ENCODE data around the gene HOXA7.

The HOXA7 gene

DNA sequence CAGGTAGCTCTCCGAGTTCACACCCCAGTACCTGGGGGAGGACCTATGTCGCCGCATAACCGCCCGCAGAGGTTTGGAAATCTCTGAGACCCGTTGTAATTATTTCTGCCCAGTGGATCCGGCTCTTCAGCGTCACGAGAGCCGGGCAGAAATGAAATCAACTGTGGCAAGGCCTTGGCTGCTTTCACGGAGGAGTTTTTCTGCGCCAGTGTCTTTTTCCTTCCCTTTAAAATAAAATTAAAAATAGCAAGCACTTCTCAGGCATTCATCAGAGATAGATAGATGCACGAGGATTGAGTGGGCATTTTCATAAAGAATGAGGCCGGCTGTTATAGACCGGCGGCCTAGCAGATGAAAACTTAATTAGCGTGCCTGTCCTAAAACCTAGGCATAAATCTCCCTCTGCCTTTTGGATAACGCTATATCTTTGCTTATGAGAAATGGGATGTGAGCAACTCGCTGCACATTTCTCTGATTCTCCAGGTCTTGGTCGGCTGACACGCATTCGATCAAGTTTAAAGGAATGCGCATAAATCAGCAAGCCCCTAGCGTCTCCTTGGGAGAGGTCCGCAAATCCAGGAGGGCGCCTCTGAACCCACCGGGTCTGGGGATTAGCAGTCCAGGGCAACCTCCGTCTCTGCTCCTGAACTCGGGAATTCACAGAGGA is 37.0 kb upstream of the HOXA7 start:
- no peak for DNase-seq

DNA sequence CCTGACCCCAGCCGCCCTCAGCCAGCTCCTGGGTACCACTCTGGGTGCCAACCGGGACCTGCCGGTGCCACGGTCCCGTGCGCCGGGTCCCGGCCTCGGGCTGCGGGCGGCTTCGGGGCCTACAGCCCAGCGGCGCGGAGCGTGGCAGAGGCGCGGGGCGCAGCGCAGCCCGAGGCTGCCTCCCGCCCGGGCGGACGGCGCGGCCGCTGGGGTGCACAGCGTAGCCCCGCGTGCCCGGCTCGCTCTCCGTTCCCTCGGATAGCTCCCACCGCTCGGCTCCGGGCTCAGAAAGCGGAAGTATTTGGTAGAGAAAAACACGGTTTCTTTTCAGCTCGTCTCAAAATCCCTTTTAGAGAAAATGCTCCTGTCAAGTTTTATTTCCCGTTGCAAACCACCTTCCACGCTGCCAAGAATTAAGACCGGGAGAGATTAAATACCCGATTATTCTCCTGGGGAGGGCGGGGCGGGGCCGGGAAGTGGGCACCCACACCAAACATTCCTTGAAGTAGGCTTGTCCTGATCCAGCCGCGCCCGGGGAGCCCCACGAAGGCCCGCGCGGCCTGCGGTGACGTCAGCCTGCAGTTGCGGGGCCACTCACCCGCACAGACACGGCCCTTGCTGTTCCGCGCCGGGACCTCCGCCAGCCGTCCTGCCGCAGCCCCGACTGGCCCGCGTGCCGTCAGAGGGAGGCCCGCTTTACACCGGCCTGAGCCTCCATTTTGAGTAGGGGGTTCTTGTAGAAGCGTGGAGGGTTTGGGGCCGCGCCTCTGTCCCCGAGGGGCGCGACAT is 36.3 kb upstream of the HOXA7 start:
- DNase-seq: no peak

DNA sequence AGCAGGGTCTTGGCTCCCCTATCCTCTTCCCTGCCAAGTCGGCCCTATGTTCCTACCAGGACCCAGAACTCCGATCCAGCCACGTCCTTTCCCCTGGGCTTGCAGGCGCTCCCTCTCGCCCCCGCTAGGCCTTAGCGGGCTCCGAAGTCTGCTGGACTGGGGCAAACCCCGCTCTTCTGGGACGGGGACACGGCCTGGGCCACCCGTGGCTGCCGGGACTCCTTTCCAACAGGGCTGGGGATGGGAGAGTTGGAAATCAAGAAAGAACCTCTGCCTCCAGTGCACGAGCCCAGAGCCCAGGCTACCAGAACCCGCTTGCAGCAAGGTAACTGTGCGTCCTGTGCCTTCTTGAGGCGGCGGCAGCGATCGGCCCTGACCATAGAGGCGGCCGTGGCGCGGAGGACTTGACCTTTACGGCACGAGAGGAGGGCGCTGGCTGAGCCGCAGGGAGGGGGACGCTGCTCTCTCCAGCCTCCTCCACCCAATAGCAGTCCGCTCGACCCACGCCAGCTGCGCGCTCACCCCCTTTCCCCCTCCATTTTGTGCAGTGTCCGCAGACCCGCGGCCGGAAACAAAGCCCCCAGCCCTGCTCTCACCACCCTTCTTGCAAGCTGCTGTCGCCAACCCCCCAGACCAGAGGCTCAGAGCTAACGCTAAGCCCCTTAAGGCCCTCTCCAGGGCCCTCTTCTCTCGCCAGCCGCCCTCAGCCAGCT is 35.5 kb upstream of the HOXA7 start:
- DNase-seq: no peak

DNA sequence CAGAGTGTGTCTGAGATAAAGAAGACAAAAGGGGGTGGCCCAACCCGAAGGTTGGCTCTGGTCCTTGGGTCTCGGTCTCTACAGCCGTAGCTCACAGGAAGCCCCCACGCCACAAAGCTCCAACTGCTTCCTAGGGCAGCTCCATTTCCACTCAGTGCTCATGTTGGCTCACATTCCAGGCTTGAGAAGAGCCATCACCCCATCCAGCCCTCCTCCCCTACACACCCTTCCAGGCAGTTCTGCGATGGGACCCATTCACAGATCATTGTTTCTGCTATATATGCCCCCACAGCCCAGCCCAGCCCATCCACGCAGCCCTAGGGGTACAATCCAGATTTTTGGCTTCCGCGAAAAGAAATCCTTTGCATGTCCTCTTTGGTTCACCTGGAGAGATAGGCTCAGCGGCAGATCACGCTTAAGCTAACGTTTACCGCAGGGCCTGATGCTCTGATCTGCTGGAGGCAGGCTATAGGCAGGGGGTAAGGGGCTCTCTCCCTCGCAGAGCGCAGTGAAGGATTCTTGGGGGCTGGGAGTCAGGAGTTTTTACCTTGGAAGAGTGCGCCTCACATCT is 34.8 kb upstream of the HOXA7 start:
- no peak for DNase-seq

DNA sequence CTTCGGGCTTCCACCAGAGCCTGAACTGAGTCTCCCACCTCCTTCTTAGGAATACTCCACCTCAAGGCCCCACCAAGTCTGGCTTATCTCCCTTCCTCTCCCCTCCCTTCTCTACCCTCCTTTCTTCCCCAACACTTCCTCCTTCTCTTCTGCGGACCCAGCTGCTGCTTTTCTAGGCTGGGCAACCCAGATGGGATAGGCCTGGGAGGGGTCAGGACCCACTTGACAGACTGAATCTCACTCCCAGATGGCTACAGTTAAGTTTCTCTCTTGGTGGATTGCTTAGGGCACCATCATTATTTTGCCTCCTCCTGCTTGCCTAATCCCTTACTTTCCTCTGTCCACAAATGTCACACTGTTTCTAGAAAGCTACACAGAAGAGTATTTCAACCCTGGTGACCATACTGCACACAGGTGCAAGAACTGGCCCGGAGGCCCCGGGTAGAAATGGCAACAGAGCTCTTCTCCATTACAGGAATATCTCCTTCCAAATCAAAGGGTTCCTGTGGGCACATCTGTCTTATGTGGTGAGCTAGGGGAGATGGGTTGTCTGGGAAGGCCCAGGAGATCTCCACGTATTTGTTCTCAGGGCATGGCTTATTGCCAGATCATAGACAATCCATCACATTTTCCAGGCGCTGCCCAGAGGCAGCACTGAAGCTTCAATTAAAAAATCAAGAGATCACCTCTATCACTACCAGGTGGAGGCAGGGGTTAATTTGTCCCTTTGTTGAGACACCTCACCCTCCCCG is 33.7 kb upstream of the HOXA7 start:
- no peak for DNase-seq

DNA sequence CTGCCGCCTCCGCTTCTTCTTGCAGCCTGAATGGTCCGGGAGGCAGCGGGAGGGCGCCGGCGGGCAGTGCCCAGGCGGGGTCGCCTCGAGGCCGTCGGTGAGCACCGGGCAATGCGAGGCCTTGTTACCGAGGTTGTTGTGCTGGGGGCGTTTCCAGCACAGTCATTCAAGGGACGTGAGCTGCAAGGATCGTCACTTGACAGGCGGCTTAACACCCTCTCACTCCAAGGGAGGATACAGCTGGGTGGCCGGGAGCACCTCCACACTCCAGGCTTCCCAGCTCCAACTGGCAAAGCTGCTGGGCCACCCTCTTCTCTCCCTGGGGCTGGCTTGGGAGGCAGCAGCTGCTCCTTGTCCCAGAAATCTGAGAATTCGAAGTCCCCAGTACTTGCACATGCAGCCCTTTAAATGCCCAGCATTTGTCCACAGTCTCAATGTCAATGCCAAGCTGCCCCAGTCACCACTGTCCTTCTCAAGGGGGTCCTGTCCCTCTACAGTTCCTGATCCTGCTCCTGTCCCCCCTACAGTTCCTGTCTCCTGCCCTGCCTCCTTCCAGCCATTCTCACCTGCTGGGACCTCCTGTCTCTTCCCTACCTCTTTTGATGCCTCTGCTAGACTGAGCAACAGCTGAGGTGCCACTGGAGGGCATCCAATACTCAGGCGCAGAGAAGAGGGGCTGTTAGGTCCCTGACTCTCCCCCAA is 33.0 kb upstream of the HOXA7 start:
- DNase-seq: no peak

DNA sequence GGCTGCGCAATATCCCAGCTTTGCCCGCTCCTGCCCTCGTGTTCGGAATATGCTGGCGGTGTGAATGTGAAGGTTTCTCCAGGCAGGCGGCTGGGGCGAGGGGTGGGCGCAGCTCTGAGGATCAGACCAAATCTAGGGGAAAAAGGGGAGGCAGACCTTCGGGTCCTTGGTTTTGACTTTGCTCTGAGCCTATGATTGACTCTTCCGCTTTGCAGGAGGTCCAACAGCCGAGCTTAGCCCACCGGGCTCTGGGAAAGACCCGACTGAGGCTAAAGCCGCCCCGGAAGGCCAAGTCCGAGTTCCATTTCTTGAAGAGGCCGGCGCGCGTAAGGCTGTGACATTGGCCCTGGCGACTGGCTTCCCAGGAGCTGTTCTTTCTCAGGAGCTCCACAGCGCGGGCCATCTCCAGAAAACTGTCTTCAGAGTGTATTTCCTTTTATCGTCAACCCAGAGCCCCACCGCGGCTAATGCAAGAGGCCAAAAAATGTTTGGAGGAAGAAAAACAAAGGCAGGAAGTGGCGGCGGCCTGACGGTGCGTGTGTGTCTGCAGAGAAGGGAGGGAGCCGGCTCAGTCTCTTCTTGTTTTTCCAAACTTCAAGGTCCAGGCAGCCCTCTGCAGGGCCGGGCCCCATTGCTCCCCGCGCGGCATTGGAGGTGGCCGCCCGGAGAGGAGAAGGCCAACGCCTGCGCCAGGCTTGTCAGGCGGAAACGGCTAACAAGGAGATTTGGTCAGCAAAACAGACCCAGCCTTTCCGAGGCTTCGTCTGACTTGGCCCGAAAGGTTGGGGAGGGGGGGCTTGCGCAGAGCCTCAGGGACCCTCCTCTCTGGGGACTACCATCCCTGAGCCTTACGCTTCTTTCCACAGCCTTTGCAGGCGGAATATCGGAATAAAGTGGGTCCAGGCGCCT is 32.2 kb upstream of the HOXA7 start:
- DNase-seq: no peak

DNA sequence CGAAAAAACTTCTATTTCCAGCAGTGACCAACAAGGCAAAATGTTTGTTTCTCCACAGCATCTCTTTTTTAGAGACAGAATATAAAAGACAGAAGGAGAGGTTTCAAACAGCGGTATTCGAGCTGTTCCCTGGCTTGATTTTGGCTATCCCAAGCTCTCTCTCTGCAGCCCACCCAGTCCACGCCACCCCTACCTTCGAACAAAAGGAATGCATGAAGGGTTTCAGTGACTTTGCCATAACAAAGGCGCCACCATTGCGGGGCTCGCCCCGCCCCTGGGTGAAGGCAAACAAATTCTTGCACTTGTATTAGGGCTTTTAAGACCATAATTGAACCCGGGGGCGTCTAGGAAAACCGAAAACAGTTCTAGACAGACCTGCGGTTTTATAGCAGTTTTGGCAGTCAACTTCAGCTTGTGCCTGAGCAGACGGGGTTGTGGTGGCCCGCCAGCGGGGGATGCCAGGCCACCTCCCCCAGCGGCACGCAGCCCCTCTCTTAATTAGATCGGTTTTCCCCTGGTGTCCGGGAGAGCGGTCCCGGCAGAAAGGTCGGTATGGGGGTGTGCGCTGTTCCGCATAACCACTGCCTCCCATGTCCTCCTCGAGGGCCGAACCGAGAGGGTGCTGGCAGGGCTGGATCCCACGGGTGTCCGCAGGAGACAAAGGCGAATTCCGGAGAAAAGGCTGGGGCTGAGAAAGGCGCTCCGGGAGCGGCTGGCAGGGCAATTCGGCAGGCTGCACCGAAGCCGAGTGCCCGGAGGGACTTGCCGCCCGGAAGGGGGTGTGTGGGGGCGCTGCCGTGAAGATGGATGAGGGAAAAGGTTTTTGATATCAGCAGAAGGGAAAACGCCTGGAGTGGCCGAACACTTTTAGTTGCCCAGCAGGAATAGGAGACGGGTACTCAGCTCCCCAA is 31.3 kb upstream of the HOXA7 start:
- DNase-seq: no peak

DNA sequence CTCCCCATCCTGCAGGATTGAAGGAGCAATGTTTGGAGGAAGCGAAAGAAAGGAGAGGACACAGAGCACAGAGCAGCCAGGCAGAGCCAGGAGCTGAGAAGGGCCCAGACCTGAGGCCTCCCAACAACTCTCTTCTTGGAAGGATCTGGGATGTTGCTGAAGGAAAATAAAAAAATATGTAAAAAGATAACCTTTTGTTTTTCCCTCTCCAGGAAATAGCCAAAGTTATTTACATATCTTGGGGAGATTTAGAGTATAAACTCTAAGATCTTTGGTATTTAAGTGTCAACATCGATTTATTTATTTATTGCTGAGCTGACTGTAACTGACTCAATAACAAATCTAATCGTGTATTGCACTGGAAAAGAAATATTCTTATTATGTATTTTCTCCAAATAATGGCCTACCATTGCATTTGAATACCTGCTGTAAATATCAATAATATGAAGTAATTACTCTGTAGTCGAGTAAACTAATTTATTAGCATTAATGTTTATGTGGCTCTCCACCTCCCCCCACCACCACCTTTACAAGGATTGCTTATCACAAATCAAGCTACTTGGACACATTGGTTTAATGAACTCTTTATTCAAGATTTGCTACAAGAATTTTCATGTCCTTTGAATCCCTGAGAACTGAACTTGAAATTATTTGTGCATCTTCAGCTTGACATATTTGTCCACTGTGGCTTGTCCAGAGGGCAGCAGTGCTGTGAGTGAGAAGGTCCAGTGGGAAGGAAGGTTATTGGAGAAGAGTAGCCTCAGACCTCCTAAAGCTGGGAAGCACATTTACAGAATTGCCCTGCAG is 30.4 kb upstream of the HOXA7 start:
- DNase-seq: no peak

DNA sequence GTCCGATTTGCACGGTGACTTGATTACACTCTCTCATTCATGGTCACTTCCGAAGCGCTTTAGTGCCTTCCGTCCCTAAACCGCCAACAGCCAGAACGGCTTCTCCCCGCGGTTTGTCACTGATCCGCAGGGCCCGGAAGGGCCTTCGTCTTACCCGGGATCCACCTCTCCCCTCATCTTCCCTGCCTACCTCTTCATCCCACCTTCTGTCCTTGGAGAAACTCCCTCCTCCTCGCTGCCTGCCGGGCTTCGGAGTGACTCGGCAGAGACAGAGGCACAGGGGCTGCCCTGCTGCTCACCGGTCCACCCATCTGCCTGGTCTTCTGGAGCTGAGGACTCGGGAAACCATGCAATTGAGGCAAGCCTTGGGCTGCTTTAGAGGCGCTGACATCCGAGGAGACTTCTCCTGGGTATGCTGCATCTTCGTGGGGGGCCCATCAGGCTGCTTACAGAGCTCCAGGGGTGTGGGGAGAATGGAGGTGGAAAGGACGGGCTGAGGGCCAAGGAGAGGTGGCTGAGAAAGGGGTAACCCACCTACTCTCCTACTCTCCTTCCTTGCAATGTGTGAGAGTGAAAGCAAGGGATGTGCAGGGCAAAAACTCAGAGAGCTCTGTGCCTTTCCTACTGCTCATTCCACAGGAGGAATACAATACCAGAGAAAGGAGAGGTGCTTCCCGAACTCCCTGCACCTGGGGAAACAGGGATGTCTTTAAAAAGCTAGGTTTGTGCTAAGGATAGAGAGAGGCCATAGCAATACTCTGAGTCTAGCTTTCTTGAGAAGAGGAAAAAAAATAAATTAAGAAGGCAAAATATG is 29.6 kb upstream of the HOXA7 start:
- no peak for DNase-seq

DNA sequence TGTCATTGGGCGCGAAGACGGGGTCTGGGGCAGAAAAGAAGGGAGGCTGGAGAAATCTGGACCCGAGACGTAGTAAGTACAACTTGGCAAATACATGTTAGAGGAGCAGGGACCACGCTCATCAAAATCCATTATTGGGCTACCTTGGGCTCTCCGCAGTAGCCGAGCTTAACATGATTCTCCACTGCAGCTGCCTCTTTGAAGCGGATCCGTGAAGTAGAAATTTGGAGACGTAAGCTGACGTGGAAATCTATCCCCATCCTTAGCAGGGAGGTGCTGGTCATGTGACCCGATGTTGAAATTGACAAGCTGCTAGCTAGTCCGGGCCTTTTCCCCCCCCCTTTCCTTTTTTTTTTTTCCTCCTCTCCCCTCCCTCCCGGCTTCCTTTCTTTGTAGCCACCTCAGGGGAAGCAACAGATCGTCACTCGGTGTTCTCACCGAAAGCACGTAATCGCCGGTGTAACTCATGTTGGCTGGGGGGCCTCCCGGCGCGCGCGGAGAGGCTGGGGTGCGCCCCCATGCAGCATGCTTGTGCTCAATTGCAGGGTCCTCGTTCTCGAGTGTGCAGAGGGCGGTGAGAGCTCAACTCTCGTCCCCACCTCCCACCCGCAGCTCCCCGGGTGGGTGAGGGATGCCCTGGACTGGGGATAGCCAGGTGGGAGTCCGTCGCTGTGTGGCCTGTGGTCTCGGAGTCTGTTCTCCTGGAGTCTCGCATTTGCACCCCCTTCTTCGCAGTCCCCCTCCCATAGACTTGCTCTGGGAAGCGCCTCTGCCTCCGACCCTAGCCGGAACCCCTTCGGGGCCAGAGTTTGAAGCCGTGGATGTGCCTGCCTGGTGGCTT is 28.8 kb upstream of the HOXA7 start, which contains the start of gene HOXA11:
Gene HOXA11 (minus strand): TSS at position 220 of the 841 bp plus-strand sequence. CDS start 88 bp downstream, at position 132.
- DNase-seq: no peak

DNA sequence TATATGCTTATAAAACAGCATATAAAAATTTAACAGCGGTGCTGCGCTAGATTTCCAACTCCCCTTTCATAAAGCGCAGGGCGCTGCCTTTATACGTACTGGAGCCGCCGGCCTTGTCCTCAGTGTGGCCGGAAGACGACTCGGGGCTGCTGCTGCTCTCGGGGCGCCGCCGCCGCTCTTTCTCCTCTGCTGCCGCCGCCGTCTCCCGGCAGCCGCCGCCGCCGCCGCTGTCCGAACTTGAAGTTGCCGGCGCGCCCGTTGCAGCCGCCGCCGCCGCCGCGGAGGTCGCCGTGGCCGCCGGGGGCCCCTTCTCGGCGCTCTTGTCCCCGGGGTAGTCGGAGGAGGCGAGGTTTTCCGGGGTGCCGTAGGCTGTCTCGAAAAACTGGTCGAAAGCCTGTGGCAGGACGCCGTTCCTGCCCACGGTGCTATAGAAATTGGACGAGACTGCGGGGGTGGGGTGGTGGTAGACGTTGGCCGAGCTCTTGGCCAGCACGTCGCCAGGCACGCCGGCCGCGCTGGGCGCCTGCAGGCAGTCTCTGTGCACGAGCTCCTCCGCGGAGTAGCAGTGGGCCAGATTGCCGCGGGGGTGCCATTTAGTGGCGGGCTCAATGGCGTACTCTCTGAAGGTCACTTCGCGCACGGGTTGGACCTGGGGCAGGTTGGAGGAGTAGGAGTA is 28.0 kb upstream of the HOXA7 start:
- DNase-seq: no peak

DNA sequence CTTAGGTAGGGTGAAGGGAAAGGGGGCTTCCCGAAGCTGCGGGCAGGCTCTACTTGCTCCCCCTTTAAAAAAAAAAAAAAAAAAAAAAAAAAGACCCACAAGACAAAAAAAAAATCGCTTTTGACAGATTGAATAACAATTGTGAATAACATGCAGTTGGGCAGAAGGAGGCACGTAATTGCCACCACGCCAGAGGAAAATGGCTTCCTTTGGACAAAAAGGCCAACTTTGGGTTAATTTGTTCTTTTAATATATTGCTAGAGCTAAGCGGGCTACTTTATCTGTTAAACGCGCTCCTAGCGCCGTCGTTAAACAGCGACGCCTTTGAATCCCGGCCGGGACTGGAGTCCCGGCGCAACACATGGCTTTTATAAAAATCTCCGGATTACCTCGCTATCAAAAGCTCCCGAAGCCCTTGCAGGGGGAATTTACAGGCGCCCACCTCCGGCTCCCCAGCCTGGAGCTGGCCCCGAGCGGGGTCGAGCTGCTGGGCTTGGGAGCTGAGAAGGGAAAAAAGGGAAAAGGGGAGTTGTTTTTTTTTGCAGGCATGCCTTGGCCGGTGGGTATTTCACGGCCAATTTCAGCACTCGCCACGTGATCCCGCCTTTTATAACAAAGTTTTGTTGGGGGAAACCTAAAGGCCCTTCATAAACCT is 27.3 kb upstream of the HOXA7 start:
- DNase-seq: no peak

DNA sequence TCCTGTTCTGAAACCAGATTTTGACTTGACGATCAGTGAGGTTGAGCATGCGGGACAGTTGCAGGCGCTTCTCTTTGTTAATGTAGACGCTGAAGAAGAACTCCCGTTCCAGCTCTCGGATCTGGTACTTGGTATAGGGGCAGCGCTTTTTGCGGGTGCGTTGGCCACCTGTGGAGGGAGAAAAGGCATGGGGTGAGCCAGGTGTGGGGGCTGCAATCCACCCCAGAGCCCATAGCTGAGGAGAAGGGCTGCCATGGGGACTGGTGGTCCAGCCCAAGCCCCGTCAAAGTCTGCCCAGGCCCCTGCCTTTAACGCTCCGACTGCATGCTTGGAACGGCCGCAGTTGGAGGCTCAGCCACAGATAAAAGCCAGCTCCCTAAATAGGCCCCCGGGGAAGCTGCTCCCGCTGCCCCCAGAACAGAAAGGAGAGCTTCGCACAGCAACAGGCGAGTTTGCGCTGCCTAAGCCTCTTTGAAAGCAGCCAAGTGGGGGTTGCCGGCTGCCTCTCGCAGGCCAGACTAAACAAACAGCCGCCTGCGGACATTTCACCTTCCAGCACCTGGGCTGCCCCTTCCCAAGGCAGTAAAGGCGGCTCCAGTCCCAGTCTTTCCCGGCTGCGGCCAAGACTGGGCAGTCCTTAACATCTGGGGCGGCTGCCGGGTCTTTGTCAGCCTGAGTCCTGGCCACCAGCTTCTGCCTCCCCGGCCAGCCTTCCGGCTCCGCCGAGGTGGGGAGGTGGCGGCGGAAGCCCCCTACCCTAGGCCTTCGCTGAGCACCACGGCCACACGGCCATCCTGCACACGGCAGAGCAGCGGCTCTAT is 26.6 kb upstream of the HOXA7 start:
- no peak for DNase-seq

DNA sequence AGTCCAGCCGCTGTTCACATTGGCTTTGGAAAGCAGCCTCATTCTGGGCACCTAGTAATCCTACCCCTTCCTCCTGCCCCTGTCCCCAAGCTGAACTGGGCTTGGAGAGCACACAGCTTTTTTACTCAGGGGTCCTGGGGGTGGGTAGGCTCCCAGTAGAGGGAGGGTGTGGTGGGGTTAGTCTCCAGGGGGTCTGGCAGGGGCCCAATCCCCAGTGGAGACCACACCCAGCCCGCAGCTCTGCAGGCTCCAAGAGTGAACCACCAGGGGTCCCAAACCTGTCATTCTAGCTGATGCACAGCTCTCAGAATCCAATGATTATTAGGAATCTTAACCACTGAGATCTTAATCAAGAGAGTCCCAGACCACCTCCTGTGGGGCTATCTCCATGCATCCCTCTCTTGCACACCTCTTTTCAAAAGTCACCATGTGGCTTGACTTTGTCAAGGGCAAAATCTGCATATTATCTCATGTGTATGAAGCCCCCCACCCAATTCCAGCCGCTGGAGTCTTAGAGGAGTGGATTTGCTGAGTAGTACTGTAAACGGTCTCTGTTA is 25.9 kb upstream of the HOXA7 start:
- no peak for DNase-seq

All from midbrain (tissue), 1 donor.